Epithelial cell of esophagus (primary cell): Measurements from ENCODE around the gene PCK1.

ENCODE experiments used
- DNase-seq: peaks from one replicate; pipeline ENCODE4 v3.0.0; 2010; ENCODE audit warnings: low read depth
- H3K4me3 ChIP-seq: 2 replicates; pipeline ENCODE4 v1.5.1; 2011; ENCODE audit warnings: mild to moderate bottlenecking, low read length, control low read depth
- CTCF ChIP-seq: IDR thresholded peaks from 2 replicates; pipeline ENCODE4 v1.5.1; 2011; ENCODE audit warnings: low read depth, mild to moderate bottlenecking, low read length, control low read depth, inconsistent platforms; ENCODE audit not compliant: insufficient read depth; ENCODE audit errors: missing control alignments

PCK1 gene

GRCh38 chr20:57577679-57578475 is 17.0 kb downstream of the PCK1 start:
- no peak for DNase-seq
- H3K4me3 ChIP-seq: no peak overlapping the region
- no peak for TF ChIP-seq CTCF

GRCh38 chr20:57578476-57579165 is 17.7 kb downstream of the PCK1 start:
- DNase-seq: no peak
- H3K4me3 ChIP-seq: no peak overlapping the region
- no peak for TF ChIP-seq CTCF

- H3K4me3 ChIP-seq: no peak overlapping the region
- no peak for DNase-seq
- TF ChIP-seq CTCF: no peak
Measured at GRCh38 chr20:57579331-57579897, 18.5 kb downstream of the PCK1 start.

- DNase-seq: no peak
- H3K4me3 ChIP-seq: no peak overlapping the region
- no peak for TF ChIP-seq CTCF
Measured at GRCh38 chr20:57579898-57580447, 19.1 kb downstream of the PCK1 start.

DNA sequence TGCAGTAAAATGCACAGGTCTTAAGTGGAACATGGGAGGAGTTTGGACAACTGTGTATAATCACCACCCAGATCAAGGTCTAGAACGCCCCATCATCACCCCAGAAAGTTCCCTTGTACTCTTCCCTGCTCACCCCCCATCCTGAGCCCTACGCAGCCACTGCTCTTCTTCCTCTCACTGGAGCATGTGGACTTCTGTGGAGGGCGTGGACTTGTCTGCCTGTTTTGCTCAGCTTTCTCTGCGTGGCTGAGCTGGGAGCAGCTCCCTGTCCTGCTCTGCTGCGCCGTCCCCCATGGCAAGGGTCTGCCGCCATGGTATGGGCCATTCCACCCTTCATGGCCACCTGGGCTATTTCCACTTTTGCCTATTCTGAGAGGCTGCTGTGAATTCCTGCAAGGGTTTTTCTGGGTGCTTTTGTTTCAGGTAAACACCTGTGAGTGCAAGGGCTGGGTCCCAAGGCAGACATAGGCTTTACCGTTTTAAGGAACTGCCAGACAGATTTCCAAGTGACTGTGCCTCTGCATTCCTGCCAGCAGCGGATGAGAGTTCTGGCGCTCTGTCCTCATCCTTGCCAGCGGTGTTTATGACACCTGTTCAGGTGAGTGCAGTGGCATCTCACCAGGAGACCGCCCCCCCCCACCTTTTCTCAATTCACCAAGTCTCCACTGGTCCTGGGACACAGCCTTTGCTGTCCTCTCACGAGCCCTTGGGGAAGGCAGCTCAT is 19.7 kb downstream of the PCK1 start:
- no peak for DNase-seq
- TF ChIP-seq CTCF: no peak
- H3K4me3 ChIP-seq: no peak overlapping the region

GRCh38 chr20:57581202-57582028 is 20.5 kb downstream of the PCK1 start:
- no peak for TF ChIP-seq CTCF
- no peak overlapping the region for H3K4me3 ChIP-seq
- DNase-seq: no peak
